COLO668 (cell line): Measurements from ENCODE around the gene BAG1.
A peak's percentile ranks its signal among the peaks of the same experiment; 100 is the strongest.

Source experiments
- DNase-seq: peaks from one replicate; lab custom pipeline; 2025; ENCODE audit not compliant: unreplicated experiment; lab: John Stamatoyannopoulos, UW

The BAG1 gene

DNA sequence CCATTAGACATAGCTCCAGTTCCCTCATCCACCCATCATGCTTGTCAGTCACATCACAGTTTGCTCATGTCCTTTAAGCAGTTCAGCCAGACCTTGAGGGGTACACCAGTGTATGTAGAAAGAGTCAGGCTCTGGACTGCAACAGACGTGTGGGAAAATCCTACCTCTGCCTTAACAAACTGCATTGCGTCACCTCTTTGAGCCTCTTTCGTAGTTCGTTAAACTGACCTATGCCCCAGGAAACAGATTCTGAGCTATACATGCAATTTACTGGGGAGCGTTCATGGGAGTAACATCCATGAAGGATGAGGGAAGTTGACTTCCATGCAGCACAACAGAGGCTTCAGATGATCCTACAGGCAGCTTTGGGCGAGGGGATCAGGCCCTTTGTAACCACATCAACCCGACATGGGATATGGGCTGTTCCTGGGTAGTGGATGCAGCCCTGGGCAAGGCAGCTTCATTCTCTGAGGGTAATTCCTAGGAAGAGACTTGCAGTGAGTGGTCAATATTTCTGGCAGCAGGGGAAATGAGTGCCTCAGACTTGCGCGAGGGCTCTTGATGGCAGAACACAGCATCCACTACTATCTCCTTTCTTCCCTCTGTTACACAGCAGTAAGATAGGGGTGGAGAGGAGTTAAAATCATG, 20.2 kb downstream of the BAG1 start:
- DNase-seq: no peak

DNA sequence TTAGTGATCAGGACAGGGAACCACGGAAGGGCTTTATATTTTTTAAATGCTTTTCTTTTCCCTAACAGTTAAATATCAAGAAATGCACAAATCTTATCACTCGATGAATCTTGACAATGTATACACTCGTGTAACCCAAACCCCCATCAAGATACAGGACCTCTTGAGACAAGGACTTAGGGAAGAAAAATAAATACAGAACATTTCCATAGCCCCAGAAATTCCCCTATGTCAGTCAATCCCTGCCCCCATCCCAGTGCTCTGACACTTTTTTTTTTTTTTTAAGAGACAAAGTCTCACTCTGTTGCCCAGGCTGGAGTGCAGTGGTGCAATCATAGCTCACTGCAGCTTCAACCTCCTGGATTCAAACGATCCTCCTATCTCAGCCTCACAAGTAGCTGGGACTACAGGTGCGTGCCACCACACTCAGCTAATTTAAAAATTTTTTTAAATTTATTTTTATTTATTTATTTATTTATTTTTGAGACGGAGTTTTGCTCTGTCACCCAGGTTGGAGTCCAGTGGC, 21.8 kb downstream of the BAG1 start:
- no peak for DNase-seq

DNA sequence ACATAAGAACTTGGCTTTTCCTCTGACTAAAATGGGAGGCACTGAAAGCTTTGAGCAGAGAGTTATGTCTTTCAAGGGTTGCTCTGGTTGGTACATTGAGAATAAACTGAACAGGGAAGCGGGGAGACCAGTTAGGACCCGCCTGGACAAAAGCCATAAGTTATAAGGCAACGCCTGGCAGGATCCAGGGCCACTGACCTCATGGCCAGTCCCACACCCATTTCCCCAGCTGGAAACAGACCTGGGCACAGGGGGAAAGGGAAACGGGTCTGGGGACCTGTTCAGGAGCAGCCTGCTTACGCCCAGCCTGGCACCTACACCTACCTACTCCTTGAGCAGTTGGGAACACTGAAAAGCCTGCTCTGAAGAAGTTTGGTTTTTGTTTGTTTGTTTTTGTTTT, 23.2 kb downstream of the BAG1 start:
- DNase-seq: no peak

DNA sequence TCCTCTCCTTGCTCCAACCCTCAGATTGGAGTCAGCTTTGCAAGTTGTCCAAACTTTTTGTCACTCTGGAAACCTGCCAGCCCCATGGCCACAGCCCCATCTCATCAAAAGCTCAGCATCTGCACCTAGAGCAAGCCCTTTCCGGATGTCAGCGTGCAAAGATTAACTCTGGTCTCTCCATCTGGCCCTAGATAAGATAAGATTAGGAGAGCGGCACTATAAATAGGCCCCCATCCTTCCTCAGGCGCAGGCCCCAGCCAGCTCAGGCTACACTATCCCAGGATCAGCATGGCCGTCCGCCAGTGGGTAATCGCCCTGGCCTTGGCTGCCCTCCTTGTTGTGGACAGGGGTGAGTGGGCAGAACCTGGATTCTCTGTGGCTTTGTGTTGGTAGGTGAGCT, 24.6 kb downstream of the BAG1 start, which contains the start of gene SPINK4:
SPINK4 (plus strand) TSS at position 247 of the 400 bp plus-strand sequence; CDS start at position 289, 42 bp downstream.
- no peak for DNase-seq

DNA sequence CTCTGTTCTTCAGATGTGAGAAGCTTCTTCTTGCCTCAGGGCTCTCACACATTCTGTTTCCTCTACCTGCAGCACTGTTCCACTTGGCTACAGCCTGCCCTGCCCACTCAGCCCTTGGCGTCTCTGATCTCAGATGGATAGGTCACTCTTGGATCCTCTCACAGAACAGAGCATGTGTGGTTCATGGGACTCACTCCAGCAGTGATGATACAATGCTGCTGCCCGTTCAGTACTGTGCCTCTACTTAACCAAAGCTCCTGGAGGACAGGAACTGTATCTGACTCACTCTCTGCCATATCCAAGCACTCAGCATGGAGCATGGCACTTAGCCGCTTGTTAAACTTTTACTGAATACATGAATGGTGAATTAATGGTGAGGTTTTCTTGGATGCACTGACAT, 27.9 kb downstream of the BAG1 start:
- no peak for DNase-seq

DNA sequence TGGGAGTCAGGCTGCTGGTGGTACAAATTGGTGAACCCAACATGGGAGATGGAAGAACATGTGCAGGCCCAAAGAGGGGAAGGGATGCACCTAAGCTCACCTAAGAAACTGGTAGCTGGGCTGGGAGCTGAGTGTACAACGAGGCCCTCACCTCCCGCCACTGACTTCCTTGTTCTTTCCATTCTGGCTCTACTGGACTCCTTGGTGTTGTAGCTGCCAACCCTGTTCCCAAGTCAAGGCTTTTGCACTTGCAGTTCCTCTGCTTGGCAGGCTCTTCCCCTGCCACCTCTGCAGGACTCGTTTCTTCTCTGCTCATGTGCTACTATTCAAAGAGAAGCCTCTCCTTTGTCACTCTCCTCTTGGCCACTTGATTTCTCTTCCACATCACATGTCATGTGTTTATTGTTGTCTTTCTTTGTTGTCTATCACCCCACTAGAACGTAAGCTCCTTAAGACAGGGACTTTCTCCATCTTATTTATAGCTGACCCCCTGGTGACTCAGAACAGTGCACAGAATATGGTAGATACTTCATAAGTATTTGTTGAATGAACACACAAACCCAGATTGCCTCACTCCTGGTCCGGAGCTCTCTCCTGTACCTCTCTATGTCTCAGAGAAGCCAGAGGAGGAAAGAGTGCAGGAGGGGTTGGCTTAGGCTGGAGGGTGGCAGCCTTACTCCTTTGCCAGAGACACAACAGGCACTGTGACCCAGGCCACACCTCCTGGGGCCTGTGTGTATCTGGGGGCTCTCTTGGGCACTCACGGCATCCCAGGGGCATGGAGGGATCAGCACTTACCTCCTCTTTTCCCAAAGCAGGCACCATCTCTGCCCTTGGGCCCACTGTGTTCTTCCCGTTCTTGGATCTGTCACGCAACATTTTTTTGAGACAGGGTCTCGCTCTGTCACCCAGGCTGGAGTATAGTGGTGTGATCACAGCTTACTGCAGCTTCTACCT, 29.7 kb downstream of the BAG1 start:
- DNase-seq: no peak

DNA sequence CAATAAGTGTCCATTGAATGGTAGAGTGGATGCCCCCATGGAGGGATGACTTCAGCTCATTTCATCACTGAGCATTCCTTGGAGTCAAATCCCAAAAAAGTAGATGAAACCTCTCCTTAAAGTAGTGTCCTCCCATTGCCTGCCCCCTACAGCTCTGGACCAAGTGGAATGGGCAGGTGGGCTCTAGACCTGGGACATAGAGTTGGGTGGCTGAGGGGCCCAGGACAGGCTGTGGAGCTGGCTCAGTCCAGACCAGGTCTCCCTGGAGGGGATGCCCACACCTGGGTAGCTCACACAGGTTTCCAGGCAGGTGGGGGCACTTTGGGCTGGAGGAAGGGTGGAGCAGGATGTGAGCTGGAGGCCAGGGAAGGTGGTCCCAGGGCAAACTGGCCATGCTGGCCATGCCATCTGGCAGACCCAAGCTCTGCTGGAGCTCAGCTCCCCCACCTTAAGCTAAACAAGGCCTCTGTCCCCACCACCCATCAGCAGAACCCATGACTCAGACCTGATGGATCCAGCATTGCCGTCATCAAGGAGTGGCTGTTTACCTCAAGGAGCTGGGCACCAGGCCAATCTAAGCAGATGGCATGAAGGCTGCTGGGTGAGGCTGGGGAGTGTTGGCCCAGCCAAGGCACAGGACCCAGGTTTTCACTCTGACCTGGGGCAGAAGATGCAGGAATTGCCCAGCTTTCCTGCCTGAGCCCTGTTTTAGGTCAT, 30.7 kb downstream of the BAG1 start:
- peak; percentile 71 for DNase-seq

DNA sequence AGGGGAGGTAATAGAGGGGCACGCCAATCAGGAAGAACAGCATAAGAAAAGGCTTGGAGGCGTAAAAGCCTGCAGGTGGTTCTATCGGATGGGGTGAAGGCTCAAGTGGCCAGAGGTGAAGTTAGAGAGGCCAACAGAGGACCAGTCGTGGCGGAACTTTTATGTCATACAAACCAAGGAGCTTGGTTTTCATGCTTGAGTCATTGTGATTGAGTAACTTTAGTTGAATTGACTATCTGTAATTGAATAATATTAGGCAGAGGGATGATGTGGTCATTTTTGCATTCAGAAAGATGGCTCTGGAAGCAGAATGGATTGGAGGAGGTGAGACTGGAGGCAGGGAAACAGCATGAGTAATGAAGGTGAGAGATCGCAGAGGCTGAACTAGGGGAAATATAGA, 31.7 kb downstream of the BAG1 start:
- DNase-seq: no peak

DNA sequence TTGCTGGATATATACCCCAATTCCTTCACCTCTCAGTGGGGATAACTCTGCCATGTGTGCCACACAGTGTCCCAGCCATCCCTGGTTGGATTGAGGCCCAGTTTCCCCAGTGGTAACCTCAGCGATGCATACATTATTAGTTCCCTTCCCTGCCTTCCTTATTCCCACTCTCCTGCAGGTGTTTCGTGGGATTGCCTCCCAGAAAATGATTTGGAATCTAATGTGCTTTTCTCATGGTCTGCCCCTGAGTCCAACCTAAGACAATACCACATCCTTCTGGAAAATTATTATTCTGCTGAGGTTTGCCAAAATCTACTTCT, 32.9 kb downstream of the BAG1 start:
- no peak for DNase-seq

DNA sequence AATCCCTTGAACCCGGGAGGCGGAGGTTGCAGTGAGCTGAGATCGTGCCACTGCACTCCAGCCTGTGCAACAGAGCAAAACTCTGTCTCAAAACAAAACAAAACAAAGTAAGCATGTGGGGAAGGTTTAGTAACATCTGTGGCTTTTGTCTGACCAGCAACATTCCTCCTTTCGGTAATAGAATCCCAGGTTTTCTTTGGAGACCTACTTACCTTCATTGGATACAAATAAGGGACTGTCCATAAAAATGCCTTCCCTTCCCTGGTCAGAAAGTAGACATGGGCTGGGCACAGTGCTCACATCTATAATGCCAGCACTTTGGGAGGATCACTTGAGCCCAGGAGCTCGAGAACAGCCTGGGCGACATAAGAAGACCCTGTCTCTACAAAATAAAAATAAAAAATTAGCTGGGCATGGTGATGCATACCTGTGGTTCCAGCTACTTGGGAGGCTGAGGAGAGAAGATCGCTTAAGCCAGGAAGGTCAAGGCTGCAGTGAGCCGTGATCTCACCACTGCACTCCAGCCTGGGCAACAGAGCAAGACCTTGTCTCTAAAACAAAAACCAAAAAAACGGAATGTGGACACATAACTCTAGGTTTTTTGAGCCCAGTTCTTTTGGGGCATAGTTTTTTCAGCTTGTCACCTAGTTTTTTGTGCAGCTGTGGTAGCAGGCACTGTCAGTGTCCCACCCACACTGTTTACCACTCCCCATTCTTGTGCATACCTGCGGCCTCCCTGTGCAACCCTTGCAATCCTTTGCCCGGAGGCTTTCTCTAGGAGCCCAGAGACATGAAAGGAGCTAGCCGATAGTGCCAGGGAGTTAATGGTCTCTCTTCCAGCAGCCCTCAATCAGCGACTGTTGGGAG, 33.5 kb downstream of the BAG1 start:
- DNase-seq: no peak

DNA sequence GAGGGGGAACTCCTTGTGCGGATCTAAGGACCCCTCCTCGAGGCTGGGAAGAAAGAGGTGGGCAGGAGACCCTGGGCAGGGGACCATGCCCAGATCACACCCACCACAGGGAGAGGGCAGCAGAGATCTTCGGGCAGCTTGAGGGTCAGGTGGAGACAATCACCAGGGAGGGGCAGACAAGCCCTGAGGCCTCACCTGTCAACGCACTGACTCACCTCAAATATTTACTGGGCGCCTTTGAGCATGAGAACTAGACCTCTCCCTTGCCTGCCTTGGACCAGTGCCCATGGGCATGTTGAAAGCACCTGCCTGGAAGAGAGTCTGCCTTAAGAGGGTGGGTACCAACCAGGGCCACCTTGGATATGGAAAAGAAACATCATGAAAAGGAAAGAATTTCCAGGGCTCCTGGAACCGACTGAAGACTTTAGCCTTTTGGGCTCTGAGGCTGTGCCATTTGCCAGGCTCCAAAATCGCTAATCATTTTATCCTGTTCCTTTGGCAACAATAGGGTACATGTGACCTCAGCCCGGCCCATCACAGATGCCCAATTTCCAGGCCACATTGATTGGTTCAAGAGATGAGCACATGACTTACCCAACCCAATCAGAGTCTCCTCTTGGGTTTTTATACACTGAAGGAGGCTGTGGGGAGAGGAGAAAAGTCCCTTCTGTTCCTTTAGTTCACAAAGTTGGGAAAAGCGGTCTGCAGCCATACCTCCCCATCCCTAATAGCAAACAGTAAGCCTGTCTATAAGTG, 35.0 kb downstream of the BAG1 start:
- DNase-seq: peak; percentile 91

DNA sequence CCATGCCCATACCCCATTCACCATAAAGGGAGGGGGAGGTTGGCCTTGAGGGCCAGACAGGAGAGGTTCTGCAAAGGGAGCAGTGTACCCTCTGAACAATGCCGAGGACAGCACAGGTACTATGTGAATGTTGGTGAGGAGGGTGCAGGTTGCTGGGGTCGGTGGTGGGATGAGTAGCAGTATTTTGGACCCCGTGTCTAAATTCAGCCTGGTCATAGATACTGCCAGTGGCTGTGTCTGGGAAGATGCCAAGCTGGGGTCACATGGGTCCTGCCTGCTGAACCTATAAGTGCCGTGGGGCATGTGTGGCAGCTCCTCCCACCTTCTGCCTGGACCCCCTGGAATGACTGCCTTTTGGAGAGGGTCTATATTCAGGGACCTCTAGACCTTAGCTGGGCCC, 35.9 kb downstream of the BAG1 start:
- no peak for DNase-seq

DNA sequence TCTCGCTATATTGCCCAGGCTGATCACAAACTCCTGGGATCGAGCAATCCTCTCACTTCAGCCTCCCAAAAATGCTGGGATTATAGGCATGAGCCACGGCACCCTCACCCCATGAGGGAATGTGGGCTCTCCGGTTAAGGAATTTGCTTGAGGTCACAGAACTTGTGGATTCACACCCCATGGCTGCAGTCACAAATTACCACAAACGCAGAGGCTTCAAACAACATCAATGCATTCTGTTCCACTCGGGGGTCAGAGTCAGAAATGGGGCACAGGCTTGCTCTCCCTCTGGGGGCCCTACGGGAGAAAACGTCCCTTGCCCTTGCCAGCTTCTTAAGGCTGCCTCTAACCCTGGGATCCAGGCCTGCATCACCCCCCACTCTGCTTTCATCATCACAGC, 36.8 kb downstream of the BAG1 start:
- DNase-seq: no peak

DNA sequence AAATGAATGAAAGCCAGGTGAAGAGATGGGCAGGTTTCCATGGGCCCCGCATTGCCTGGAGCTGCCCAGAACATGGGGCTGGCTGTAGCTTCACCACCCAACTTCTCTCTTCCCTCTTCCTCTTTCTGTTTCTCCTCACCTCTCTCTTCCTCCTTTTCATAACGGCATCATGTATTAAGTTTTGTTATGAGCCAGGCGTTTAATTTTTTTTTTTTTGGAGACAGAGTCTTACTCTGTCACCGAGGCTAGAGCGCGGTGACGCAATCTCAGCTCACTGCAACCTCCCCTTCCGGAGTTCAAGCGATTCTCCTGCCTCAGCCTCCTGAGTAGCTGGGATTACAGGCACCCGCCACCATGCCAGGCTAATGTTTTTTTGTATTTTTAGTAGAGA, 37.5 kb downstream of the BAG1 start:
- DNase-seq: no peak

DNA sequence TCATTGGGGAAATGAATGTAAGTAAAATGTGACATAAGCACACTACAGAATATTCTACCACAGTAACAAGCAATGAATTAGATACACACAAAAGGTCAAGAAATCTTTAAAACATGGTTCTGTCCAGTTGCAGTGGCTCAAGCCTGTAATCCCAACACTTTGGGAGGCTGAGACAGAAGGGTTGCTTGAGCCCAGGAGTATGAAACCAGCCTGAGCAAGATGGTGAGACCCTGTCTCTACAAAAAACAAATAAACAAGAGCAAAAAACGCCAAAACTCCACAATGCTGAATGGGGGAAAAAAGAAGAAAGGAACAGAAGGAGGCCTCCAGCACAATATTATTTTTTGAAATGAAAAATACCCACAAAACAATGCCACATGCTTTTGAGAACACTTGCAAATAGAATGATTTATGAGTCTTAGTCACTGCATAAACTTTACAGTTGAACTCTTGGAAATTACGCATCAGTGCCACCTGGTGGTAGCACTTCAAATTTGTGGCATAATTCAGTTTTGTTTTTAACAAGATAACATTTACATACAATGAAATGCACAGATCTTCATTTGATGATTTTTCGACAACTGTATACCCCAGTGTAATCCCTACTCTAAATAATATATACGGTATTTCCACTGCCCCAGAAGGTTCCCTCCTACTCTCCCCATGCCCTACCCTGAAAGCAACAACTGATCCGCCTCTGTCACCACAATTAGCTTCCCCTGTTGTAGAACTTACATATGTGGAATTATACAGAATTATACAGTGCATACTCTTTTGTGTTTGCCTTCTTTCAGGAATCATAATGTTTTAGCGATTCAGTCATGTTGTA, 39.0 kb downstream of the BAG1 start:
- peak; percentile 63 for DNase-seq

DNA sequence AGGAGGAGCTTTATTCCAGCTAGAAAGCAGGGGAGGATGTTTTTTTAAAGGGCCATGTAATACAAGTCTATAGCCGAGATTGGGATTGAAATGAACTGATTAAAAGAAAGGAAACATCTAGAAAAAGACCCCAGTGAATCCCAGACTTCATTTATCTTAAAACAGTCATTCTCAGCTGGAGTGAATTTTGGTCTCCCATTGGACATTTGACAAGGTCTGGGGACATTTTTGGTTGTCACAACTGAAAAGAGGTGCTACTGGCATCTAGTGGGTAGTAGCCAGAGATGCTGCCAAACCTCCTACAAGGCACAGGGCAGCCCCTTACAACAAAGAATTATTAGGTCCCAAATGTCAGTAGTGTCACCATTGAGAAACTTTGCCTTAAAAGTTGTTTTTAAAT, 40.8 kb downstream of the BAG1 start:
- DNase-seq: no peak

DNA sequence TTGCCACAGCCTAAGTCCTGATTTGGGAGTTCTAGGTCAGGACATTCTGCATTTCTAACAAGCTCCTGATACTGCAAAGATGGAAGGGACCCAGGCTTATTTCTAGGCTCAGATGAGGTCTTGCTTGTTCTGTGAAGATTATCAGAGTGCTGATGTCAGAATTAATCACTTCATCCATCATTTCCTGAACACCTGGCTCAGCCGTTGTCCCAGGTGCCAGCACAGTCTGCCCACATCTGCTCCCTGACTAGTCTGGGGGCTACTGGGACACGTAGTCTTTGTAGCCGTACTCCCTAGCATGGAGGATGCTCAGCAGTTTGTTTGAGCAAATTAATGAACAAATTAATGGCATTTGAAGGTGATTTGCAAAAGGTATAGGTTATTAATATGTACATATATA, 42.5 kb downstream of the BAG1 start:
- peak; percentile 12 for DNase-seq

DNA sequence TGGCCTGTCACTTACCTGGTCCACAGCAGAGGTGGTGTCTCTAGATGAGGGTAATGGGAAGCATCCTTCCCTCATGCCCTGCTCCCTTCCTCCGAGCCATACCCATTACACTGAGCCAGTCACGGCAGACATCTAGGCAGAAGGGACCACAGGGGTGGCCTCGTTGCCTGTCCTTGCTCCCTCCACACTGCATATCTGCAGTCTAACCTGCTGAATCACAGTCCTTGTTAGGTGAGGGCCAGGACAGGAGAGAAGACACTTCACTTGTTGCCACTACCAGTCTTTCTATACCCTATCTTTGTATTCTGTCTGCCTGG, 43.0 kb downstream of the BAG1 start:
- DNase-seq: no peak
